ENCODE data around the gene SESN2. TPM values are rescaled to one million over a fixed set of nuclear protein-coding genes. Genes with fewer than 3 reads are reported as not detected.

SESN2 gene
- total and polyA plus RNA-seq, 4 experiments from 2014 or later: 3.5 to 7.6 (median 6.1) TPM

DNA sequence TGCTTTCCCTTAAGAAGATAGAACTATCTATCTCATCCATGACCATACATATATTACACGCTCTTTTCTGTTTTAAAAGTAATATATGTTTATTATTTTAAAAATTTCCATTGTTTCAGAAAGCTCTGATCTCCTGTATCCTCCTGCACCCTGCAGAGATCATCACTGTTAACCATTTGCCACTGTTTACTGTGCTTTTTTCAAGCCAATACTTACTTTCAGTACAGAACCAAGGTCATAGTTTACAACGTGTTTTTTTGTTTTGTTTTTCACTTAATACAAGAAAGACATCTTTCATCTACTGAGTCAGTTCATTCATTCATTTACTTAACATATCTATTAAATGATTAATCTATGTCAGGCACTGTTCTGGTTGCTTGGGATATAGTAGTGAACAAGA, 10.2 kb downstream of the SESN2 start:
- H3K27ac ChIP-seq (ENCODE audit: low read depth, low read length): no peak overlapping the region
- H3K4me3 ChIP-seq (ENCODE audit: low read length in 2 of 2): no peak overlapping the region
- Mint-ChIP-seq H3K27me3 (no peaks in the 10 kb centered on the region), H3K4me1 (peaks cover 2 to 17% (median 8%) of the 10 kb centered on the region in 4 donors), H3K27ac (peak overlapping the region in 3 of 7 donors; percentile 13 to 76 (median 24)), H3K4me3 (no peak overlapping the region), H3K9me3 (peaks cover 0 to 2% (median 0%) of the 10 kb centered on the region in 8 donors), H3K36me3 (peaks cover 10 to 23% of the 10 kb centered on the region in 2 donors)
- POLR2A ChIA-PET (ENCODE audit: partially characterized antibody): interaction anchor here (0.6 to 1.5 kb wide), 2 partner anchors 8 to 10 kb away, joined by 3 read pairs; partner anchors contain the start of gene SESN2
- no peak for DNase-seq
- H3K27me3 ChIP-seq (ENCODE audit: insufficient read depth, low read length): no peaks in the 10 kb centered on the region
- H3K36me3 ChIP-seq (ENCODE audit: insufficient read depth, low read length): peaks cover 19% of the 10 kb centered on the region
- intact Hi-C loops (cut with micrococcal nuclease): no loop called here
- CTCF ChIA-PET (ENCODE audit: partially characterized antibody): interaction anchor here (0.7 to 1.6 kb wide), 3 partner anchors 10 to 715 kb away, joined by 3 to 5 read pairs (median 3); no protein-coding TSS in a partner anchor
- H3K4me1 ChIP-seq (ENCODE audit: insufficient read depth, low read length): no peaks in the 10 kb centered on the region
- H3K9me3 ChIP-seq (ENCODE audit: control insufficient read depth in 1 of 2, low read length in 2 of 2): no peaks in the 10 kb centered on the region

- H3K27me3 Mint-ChIP-seq: no peaks in the 10 kb centered on the region
- H3K4me3 Mint-ChIP-seq: no peak overlapping the region
- Histone ChIP-seq H3K4me3 (ENCODE audit: low read length in 2 of 2) (no peak overlapping the region), H3K36me3 (ENCODE audit: insufficient read depth, low read length) (peaks cover 23% of the 10 kb centered on the region), H3K9me3 (ENCODE audit: control insufficient read depth in 1 of 2, low read length in 2 of 2) (no peaks in the 10 kb centered on the region), H3K27ac (ENCODE audit: low read depth, low read length) (no peak overlapping the region), H3K4me1 (ENCODE audit: insufficient read depth, low read length) (no peaks in the 10 kb centered on the region), H3K27me3 (ENCODE audit: insufficient read depth, low read length) (no peaks in the 10 kb centered on the region)
- CTCF ChIA-PET (ENCODE audit: partially characterized antibody): interaction anchor here (1.7 to 1.9 kb wide), 2 partner anchors 23 to 24 kb away, joined by 5 read pairs; no protein-coding TSS in a partner anchor
- POLR2A ChIA-PET (ENCODE audit: partially characterized antibody): no interaction called here
- peaks cover 0 to 7% (median 3%) of the 10 kb centered on the region in 4 donors for H3K4me1 Mint-ChIP-seq
- H3K36me3 Mint-ChIP-seq: peaks cover 16 to 32% of the 10 kb centered on the region in 2 donors
- intact Hi-C loops (cut with micrococcal nuclease): no loop called here
- H3K9me3 Mint-ChIP-seq: no peaks in the 10 kb centered on the region
- DNase-seq: no peak
- H3K27ac Mint-ChIP-seq: no peak overlapping the region
Observed at GRCh38 chr1:28272215-28272852, 13.0 kb downstream of the SESN2 start.

DNA sequence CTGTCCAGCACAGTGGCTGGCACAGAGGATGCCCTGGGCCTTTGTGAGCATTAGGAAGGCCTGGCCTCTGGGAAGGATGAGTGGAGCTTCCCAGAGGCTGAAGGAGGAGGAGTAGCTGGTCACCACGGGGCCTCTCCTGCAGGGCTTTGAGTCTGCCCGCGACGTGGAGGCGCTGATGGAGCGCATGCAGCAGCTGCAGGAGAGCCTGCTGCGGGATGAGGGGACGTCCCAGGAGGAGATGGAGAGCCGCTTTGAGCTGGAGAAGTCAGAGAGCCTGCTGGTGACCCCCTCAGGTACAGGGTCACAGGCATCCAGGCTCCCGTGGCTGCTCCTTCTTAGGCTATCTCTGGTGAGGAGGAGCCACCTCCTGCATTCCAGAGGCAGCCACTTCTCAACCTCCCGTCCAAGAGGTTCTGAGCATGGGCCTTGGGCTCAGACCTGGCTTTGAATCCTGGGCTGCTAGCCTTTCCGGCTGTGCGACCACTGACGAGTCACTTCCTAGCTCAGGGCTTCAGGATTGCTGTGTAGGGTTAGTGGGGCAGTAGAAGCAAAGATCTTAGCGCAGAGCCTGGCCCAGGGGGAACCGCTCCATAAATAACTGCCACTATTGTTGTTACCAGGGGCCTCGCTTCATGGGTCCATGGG, 14.0 kb downstream of the SESN2 start:
- peaks cover 24 to 39% of the 10 kb centered on the region in 2 donors for H3K36me3 Mint-ChIP-seq
- H3K4me1 Mint-ChIP-seq: peaks cover 0 to 3% (median under 1%) of the 10 kb centered on the region in 4 donors
- intact Hi-C loops (cut with micrococcal nuclease): no loop called here
- H3K27ac Mint-ChIP-seq: peak overlapping the region in 1 of 7 donors; percentile 50
- Histone ChIP-seq H3K4me3 (ENCODE audit: low read length in 2 of 2) (no peak overlapping the region), H3K27ac (ENCODE audit: low read depth, low read length) (no peak overlapping the region), H3K4me1 (ENCODE audit: insufficient read depth, low read length) (no peaks in the 10 kb centered on the region), H3K9me3 (ENCODE audit: control insufficient read depth in 1 of 2, low read length in 2 of 2) (no peaks in the 10 kb centered on the region), H3K36me3 (ENCODE audit: insufficient read depth, low read length) (peaks cover 23% of the 10 kb centered on the region), H3K27me3 (ENCODE audit: insufficient read depth, low read length) (no peaks in the 10 kb centered on the region)
- ChIA-PET POLR2A (ENCODE audit: partially characterized antibody) (interaction anchor here (0.6 to 1.0 kb wide), 2 partner anchors 14 to 1660 kb away, joined by 3 read pairs; partner anchors contain the start of gene SESN2), CTCF (ENCODE audit: partially characterized antibody) (interaction anchor here (1.7 to 1.9 kb wide), 2 partner anchors 22 to 25 kb away, joined by 5 read pairs; no protein-coding TSS in a partner anchor)
- DNase-seq: no peak
- no peaks in the 10 kb centered on the region for H3K27me3 Mint-ChIP-seq
- no peaks in the 10 kb centered on the region for H3K9me3 Mint-ChIP-seq
- no peak overlapping the region for H3K4me3 Mint-ChIP-seq

GRCh38 chr1:28278763-28279162, 19.4 kb downstream of the SESN2 start:
- Mint-ChIP-seq H3K4me1 (peaks cover 0 to 6% (median 5%) of the 10 kb centered on the region in 4 donors), H3K27ac (peak overlapping the region in 1 of 7 donors; percentile 43), H3K36me3 (peaks cover 31 to 48% of the 10 kb centered on the region in 2 donors), H3K27me3 (no peaks in the 10 kb centered on the region), H3K4me3 (no peak overlapping the region), H3K9me3 (no peaks in the 10 kb centered on the region)
- ChIA-PET POLR2A (ENCODE audit: partially characterized antibody) (interaction anchor here (0.5 kb wide), 1 partner anchor 46 kb away, joined by 3 read pairs; no protein-coding TSS in a partner anchor), CTCF (ENCODE audit: partially characterized antibody) (interaction anchor here (2.6 kb wide), 1 partner anchor 30 kb away, joined by 7 read pairs; no protein-coding TSS in a partner anchor)
- intact Hi-C loops (cut with micrococcal nuclease): no loop called here
- Histone ChIP-seq H3K27ac (ENCODE audit: low read depth, low read length) (no peak overlapping the region), H3K4me1 (ENCODE audit: insufficient read depth, low read length) (no peaks in the 10 kb centered on the region), H3K9me3 (ENCODE audit: control insufficient read depth in 1 of 2, low read length in 2 of 2) (no peaks in the 10 kb centered on the region), H3K27me3 (ENCODE audit: insufficient read depth, low read length) (no peaks in the 10 kb centered on the region), H3K36me3 (ENCODE audit: insufficient read depth, low read length) (peaks cover 9% of the 10 kb centered on the region), H3K4me3 (ENCODE audit: low read length in 2 of 2) (no peak overlapping the region)
- no peak for DNase-seq

GRCh38 chr1:28279721-28280120, 20.4 kb downstream of the SESN2 start:
- no peaks in the 10 kb centered on the region for H3K27me3 Mint-ChIP-seq
- Histone ChIP-seq H3K9me3 (ENCODE audit: control insufficient read depth in 1 of 2, low read length in 2 of 2) (no peaks in the 10 kb centered on the region), H3K36me3 (ENCODE audit: insufficient read depth, low read length) (peaks cover 2% of the 10 kb centered on the region), H3K4me1 (ENCODE audit: insufficient read depth, low read length) (no peaks in the 10 kb centered on the region), H3K27me3 (ENCODE audit: insufficient read depth, low read length) (no peaks in the 10 kb centered on the region), H3K4me3 (ENCODE audit: low read length in 2 of 2) (no peak overlapping the region), H3K27ac (ENCODE audit: low read depth, low read length) (no peak overlapping the region)
- no peaks in the 10 kb centered on the region for H3K9me3 Mint-ChIP-seq
- H3K4me1 Mint-ChIP-seq: peaks cover 0 to 6% (median 5%) of the 10 kb centered on the region in 4 donors
- intact Hi-C loops (cut with micrococcal nuclease): no loop called here
- no peak for DNase-seq
- ChIA-PET CTCF (ENCODE audit: partially characterized antibody) (interaction anchor here (1.1 to 2.6 kb wide), 2 partner anchors 10 to 31 kb away, joined by 3 to 7 read pairs; no protein-coding TSS in a partner anchor), POLR2A (ENCODE audit: partially characterized antibody) (interaction anchor here (0.6 kb wide), 1 partner anchor 638 kb away, joined by 3 read pairs; no protein-coding TSS in a partner anchor)
- H3K27ac Mint-ChIP-seq: peak overlapping the region in 3 of 7 donors; percentile 10 to 48 (median 18)
- H3K4me3 Mint-ChIP-seq: no peak overlapping the region
- H3K36me3 Mint-ChIP-seq: peaks cover 24 to 42% of the 10 kb centered on the region in 2 donors

DNA sequence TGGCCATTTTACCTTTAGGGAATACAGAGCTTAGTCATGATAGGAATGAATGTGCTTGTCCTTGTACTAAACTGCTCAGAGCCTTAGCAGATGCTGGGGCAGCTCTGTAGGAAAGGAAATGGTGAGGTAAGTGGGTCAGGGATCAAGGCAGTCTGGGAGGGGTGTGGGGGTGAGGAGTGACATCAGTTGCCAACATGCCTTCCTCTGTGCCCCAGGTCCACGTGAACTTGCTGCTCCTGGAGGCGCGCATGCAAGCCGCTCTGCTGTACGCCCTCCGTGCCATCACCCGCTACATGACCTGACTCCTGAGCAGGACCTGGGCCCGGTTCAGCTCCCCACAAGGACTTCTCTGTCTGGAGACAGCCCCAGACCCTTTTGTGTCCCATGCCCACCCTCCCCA, 21.2 kb downstream of the SESN2 start:
- no peaks in the 10 kb centered on the region for H3K27me3 ChIP-seq (ENCODE audit: insufficient read depth, low read length)
- H3K36me3 ChIP-seq (ENCODE audit: insufficient read depth, low read length): no peaks in the 10 kb centered on the region
- no peak overlapping the region for H3K4me3 ChIP-seq (ENCODE audit: low read length in 2 of 2)
- Mint-ChIP-seq H3K27me3 (no peaks in the 10 kb centered on the region), H3K9me3 (no peaks in the 10 kb centered on the region), H3K27ac (peak overlapping the region in 4 of 7 donors; percentile 63 to 81 (median 72)), H3K4me1 (peaks cover 0 to 6% (median 5%) of the 10 kb centered on the region in 4 donors), H3K4me3 (no peak overlapping the region), H3K36me3 (peaks cover 19 to 36% of the 10 kb centered on the region in 2 donors)
- ChIA-PET POLR2A (ENCODE audit: partially characterized antibody) (interaction anchor here (0.6 kb wide), 1 partner anchor 203 kb away, joined by 3 read pairs; no protein-coding TSS in a partner anchor), CTCF (ENCODE audit: partially characterized antibody) (interaction anchor here (0.6 to 2.6 kb wide), 3 partner anchors 10 to 672 kb away, joined by 3 to 7 read pairs (median 3); no protein-coding TSS in a partner anchor)
- no peaks in the 10 kb centered on the region for H3K9me3 ChIP-seq (ENCODE audit: control insufficient read depth in 1 of 2, low read length in 2 of 2)
- H3K4me1 ChIP-seq (ENCODE audit: insufficient read depth, low read length): no peaks in the 10 kb centered on the region
- intact Hi-C loops (cut with micrococcal nuclease): no loop called here
- peak in 2 of 5 donors; percentile 9 to 15 for DNase-seq
- no peak overlapping the region for H3K27ac ChIP-seq (ENCODE audit: low read depth, low read length)
